SU-DHL-6 (cell line): ENCODE results near the gene UROC1.

Experiments
- H2AFZ ChIP-seq: fragments of 200-600 bp; sonication (generic); 2 replicates; pipeline ENCODE4 v1.6.1; 2014; ENCODE audit warnings: low read depth, mild to moderate bottlenecking, moderate library complexity, mixed read lengths, antibody characterized with exemption, low read length; ENCODE audit not compliant: severe bottlenecking
- H3F3A ChIP-seq: fragments of 200-600 bp; shearing (Covaris generic); 2 replicates; pipeline ENCODE4 v1.6.0; 2016; ENCODE audit warnings: antibody characterized with exemption, mild to moderate bottlenecking; ENCODE audit not compliant: insufficient read depth
- H3K27ac ChIP-seq: fragments of 200-600 bp; sonication (generic); 2 replicates; pipeline ENCODE4 v1.5.1; 2016; ENCODE audit warnings: low read depth, mild to moderate bottlenecking, low read length, moderate library complexity, mixed read lengths
- H3K27me3 ChIP-seq: fragments of 200-600 bp; sonication (generic), shearing (Covaris generic); 2 replicates; pipeline ENCODE4 v1.6.0; 2014; ENCODE audit warnings: mild to moderate bottlenecking, low read length
- H3K36me3 ChIP-seq: fragments of 200-600 bp; sonication (generic); 2 replicates; pipeline ENCODE4 v1.6.1; 2014; ENCODE audit warnings: mild to moderate bottlenecking, low read length, mixed read lengths
- H3K4me2 ChIP-seq: fragments of 300-600, 200-600 bp; shearing (Covaris generic), sonication (generic); 2 replicates; pipeline ENCODE4 v1.6.0; 2014; ENCODE audit warnings: low read length, low read depth, mild to moderate bottlenecking; ENCODE audit not compliant: poor library complexity, severe bottlenecking
- H3K4me3 ChIP-seq: fragments of 200-600 bp; sonication (generic); 2 replicates; pipeline ENCODE4 v1.5.1; 2014; ENCODE audit warnings: antibody characterized with exemption, low read length, mild to moderate bottlenecking, mixed read lengths; ENCODE audit not compliant: insufficient read depth, poor library complexity, severe bottlenecking
- H3K79me2 ChIP-seq: fragments of 200-600 bp; sonication (generic); 2 replicates; pipeline ENCODE4 v1.6.1; 2014; ENCODE audit warnings: mild to moderate bottlenecking, low read length, moderate library complexity; ENCODE audit not compliant: insufficient read depth
- H3K9ac ChIP-seq: fragments of 200-600 bp; sonication (generic); 2 replicates; pipeline ENCODE4 v1.7.0; 2014; ENCODE audit warnings: mild to moderate bottlenecking, low read length
- H3K9me2 ChIP-seq: fragments of 200-600 bp; sonication (generic); replicated peaks from 2 replicates; pipeline ENCODE4 v1.6.1; 2014; ENCODE audit warnings: low read length; ENCODE audit not compliant: insufficient read depth
- H3K9me3 ChIP-seq: fragments of 200-600 bp; sonication (generic); 2 replicates; pipeline ENCODE4 v1.6.1; 2014; ENCODE audit warnings: low read length, mixed read lengths; ENCODE audit not compliant: insufficient read depth
- H4K20me1 ChIP-seq: fragments of 200-600 bp; sonication (generic); 2 replicates; pipeline ENCODE4 v1.6.1; 2014; ENCODE audit warnings: low read depth, mild to moderate bottlenecking, antibody characterized with exemption, low read length, moderate library complexity, mixed read lengths
- CTCF ChIP-seq: fragments of 200-600 bp; sonication (generic); IDR thresholded peaks from one replicate; pipeline ENCODE4 v1.5.1; 2017; ENCODE audit warnings: antibody characterized with exemption, mild to moderate bottlenecking, low read length, moderate library complexity; ENCODE audit not compliant: insufficient read depth, poor library complexity, severe bottlenecking
- EZH2phosphoT487 ChIP-seq: fragments of 200-600 bp; sonication (generic), shearing (Covaris generic); conservative IDR thresholded peaks from 2 replicates; pipeline ENCODE4 v1.6.1; 2018; ENCODE audit warnings: mild to moderate bottlenecking, antibody characterized with exemption, low read length, moderate library complexity, mixed read lengths

The UROC1 gene

GRCh38 chr3:126468028-126468891, 49.3 kb downstream of the UROC1 start:
- Histone ChIP-seq H3K27me3 (no peaks in the 10 kb centered on the region), H3K9me3 (no peaks in the 10 kb centered on the region), H3K36me3 (peaks cover 3% of the 10 kb centered on the region; the same call in 1 of the 2 replicates), H3K79me2 (peaks cover 14% of the 10 kb centered on the region; the same call in 1 of the 2 replicates), H3K4me2 (no peak overlapping the region), H3K27ac (no peak overlapping the region), H2AFZ (no peak overlapping the region), H3F3A (no peaks in the 10 kb centered on the region), H3K4me3 (no peak overlapping the region), H4K20me1 (no peaks in the 10 kb centered on the region), H3K9ac (no peak overlapping the region), H3K9me2 (no peaks in the 10 kb centered on the region)
- TF ChIP-seq EZH2phosphoT487: no peak
- no peak for TF ChIP-seq CTCF

GRCh38 chr3:126467611-126467955, 50.0 kb downstream of the UROC1 start:
- Histone ChIP-seq H3K27me3 (no peaks in the 10 kb centered on the region), H3K4me2 (no peak overlapping the region), H3K36me3 (peaks cover 3% of the 10 kb centered on the region; the same call in 1 of the 2 replicates), H3F3A (no peaks in the 10 kb centered on the region), H2AFZ (no peak overlapping the region), H4K20me1 (no peaks in the 10 kb centered on the region), H3K9me3 (no peaks in the 10 kb centered on the region), H3K9ac (no peak overlapping the region), H3K9me2 (no peaks in the 10 kb centered on the region), H3K79me2 (peaks cover 8% of the 10 kb centered on the region; the same call in 1 of the 2 replicates), H3K4me3 (no peak overlapping the region), H3K27ac (no peak overlapping the region)
- TF ChIP-seq CTCF (no peak), EZH2phosphoT487 (no peak)

- H4K20me1 ChIP-seq: no peaks in the 10 kb centered on the region
- H3K36me3 ChIP-seq: peaks cover 3% of the 10 kb centered on the region; the same call in 1 of the 2 replicates
- no peak overlapping the region for H3K9ac ChIP-seq
Measured at GRCh38 chr3:126466886-126467610, 50.5 kb downstream of the UROC1 start.

More at GRCh38 chr3:126466886-126467610, 50.5 kb downstream of the UROC1 start:
- H3K27me3 ChIP-seq: no peaks in the 10 kb centered on the region
- no peak overlapping the region for H3K27ac ChIP-seq
- TF ChIP-seq EZH2phosphoT487 (no peak), CTCF (no peak)
- no peaks in the 10 kb centered on the region for H3K9me3 ChIP-seq
- no peak overlapping the region for H3K4me3 ChIP-seq
- no peak overlapping the region for H2AFZ ChIP-seq
- H3K79me2 ChIP-seq: peaks cover 2% of the 10 kb centered on the region; the same call in 1 of the 2 replicates
- no peaks in the 10 kb centered on the region for H3F3A ChIP-seq
- no peak overlapping the region for H3K4me2 ChIP-seq
- no peaks in the 10 kb centered on the region for H3K9me2 ChIP-seq
